ENCODE measurements around the gene WBP2.
"Not testable (repeated sequence)": the region's sequence is repeated elsewhere in the genome, so short reads cannot be mapped to it uniquely, and the experiment has no call there.

WBP2 gene

GRCh38 chr17:75812096-75813013 lies 42.8 kb downstream of the WBP2 start:
- DNase-seq, result no peak

- no peak for DNase-seq
Observed at GRCh38 chr17:75811174-75811573, 44.0 kb downstream of the WBP2 start.

- DNase-seq, result not testable (repeated sequence)
Observed at GRCh38 chr17:75810756-75811155, 44.4 kb downstream of the WBP2 start.

GRCh38 chr17:75810216-75810615 lies 44.9 kb downstream of the WBP2 start:
- no peak for DNase-seq

- DNase-seq, result no peak
Observed at GRCh38 chr17:75809631-75810111, 45.5 kb downstream of the WBP2 start.

GRCh38 chr17:75808905-75809621 lies 46.1 kb downstream of the WBP2 start:
- no peak for DNase-seq

- no peak for DNase-seq
Observed at GRCh38 chr17:75808549-75808904, 46.6 kb downstream of the WBP2 start.

GRCh38 chr17:75807861-75808260 lies 47.3 kb downstream of the WBP2 start:
- DNase-seq, result no peak

- DNase-seq, result no peak
Observed at GRCh38 chr17:75806822-75807500, 48.2 kb downstream of the WBP2 start.

GRCh38 chr17:75803883-75804282 lies 51.3 kb downstream of the WBP2 start:
- no peak for DNase-seq

- DNase-seq, result no peak
Observed at GRCh38 chr17:75799402-75799801, 55.7 kb downstream of the WBP2 start.

- DNase-seq, result no peak
Observed at GRCh38 chr17:75795820-75796607, 59.1 kb downstream of the WBP2 start.

Data from RPMI8226 (cell line).